GM20000 (cell line): ENCODE measurements around the gene CARD10.

ENCODE experiments used
- DNase-seq: peaks from one replicate; pipeline ENCODE4 v3.0.0; 2012; ENCODE audit warnings: low spot score
- TF ChIP-seq, protein P1 (sequence below): IDR thresholded peaks from 2 replicates; pipeline ENCODE4 v1.5.1; 2012; ENCODE audit warnings: mild to moderate bottlenecking, control low read depth; ENCODE audit errors: extremely low read depth, missing control alignments

The CARD10 gene, protein sequence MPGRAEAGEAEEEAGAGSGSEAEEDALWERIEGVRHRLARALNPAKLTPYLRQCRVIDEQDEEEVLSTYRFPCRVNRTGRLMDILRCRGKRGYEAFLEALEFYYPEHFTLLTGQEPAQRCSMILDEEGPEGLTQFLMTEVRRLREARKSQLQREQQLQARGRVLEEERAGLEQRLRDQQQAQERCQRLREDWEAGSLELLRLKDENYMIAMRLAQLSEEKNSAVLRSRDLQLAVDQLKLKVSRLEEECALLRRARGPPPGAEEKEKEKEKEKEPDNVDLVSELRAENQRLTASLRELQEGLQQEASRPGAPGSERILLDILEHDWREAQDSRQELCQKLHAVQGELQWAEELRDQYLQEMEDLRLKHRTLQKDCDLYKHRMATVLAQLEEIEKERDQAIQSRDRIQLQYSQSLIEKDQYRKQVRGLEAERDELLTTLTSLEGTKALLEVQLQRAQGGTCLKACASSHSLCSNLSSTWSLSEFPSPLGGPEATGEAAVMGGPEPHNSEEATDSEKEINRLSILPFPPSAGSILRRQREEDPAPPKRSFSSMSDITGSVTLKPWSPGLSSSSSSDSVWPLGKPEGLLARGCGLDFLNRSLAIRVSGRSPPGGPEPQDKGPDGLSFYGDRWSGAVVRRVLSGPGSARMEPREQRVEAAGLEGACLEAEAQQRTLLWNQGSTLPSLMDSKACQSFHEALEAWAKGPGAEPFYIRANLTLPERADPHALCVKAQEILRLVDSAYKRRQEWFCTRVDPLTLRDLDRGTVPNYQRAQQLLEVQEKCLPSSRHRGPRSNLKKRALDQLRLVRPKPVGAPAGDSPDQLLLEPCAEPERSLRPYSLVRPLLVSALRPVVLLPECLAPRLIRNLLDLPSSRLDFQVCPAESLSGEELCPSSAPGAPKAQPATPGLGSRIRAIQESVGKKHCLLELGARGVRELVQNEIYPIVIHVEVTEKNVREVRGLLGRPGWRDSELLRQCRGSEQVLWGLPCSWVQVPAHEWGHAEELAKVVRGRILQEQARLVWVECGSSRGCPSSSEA

DNA sequence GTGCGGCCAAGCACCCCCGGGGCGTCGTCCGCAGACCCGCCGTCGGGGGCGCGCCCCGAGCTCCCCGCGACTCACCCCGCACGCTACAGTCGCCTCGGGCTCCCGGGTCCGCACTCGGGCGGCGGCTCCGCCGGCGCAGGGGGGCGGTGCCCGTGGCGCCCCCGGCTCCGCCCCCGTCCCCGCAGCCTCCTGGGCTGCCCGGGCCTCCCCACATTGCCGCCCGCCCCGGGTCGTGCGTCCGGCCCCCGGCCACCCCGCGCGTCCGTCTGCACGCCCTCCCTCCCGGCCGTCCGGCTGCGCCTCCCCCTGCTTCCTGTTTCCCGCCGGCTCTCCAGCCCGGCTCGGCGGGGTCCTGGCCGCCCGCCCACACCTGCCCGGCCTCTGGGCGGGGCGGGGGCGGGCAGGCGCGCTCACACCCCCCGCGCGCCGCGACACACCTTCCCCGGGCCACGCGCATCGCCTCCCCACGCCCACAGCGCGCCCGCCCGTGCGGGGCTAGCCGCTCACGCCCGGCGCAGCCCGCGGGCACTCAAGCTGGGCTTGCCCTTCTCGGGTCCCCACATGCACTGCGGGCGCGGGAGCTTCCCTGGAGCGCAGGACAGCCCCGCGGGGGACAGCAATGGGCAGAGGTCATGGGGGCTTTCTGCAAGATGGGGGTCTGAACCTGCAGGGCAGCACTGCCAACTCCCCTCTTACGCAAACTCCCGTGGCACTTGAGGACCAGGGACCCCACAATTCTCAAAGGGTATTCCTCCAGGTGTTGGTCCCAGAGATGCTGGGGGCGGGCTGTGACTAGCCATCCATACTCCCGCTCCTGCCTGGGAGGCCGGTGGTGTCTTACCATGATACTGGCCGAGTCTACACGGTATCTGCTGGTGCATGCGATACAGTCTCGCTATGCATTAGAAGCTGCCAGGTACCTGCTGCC is at the start of gene CARD10:
Gene CARD10, minus strand, starts transcription at position 148 of the 928 bp plus-strand sequence. CDS start 215 bp downstream, outside the sequence.
- TF ChIP-seq, protein P1, sequence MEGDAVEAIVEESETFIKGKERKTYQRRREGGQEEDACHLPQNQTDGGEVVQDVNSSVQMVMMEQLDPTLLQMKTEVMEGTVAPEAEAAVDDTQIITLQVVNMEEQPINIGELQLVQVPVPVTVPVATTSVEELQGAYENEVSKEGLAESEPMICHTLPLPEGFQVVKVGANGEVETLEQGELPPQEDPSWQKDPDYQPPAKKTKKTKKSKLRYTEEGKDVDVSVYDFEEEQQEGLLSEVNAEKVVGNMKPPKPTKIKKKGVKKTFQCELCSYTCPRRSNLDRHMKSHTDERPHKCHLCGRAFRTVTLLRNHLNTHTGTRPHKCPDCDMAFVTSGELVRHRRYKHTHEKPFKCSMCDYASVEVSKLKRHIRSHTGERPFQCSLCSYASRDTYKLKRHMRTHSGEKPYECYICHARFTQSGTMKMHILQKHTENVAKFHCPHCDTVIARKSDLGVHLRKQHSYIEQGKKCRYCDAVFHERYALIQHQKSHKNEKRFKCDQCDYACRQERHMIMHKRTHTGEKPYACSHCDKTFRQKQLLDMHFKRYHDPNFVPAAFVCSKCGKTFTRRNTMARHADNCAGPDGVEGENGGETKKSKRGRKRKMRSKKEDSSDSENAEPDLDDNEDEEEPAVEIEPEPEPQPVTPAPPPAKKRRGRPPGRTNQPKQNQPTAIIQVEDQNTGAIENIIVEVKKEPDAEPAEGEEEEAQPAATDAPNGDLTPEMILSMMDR: no peak
- DNase-seq: peak; percentile 65

DNA sequence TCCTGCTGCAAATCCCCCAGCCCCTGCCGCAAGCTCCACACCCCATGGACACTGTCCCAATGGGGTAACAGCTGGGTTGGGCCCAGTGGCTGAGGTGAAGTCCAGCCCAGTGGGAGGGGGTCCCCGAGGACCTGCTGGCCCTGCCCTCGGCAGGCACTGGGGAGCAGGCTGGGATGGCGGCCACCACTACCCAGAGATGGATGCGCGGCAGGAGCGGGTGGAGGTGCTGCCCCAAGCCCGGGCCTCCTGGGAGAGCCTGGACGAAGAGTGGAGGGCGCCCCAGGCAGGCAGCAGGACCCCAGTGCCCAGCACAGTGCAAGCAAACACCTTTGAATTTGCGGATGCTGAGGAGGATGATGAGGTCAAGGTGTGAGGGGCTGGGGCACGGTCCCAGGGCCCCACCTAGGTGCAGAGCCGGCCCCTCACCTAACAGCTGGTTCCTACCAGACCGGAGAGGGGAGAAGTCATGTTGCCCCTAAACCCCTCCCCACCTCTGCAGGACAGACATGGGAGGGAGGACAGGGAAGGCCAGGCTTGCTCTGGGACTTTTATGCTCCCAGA is 49.3 kb upstream of the CARD10 start:
- TF ChIP-seq, protein P1: no peak

DNA sequence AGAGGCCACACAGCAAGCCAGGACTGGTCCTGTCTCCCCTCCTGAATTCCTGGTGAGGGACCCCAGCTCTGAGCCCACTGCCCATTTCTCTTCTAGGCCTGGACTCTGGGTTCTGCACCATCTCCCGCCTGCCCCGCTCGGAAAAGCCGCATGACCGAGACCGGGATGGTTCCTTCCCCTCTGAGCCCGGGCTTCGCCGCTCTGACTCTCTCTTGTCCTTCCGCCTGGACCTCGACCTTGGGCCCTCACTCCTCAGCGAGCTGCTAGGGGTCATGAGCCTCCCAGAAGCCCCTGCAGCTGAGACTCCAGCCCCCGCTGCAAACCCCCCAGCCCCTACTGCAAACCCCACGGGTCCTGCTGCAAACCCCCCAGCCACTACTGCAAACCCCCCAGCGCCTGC is 48.8 kb upstream of the CARD10 start:
- TF ChIP-seq, protein P1: no peak
- no peak for DNase-seq

More for the DNA sequence above, 49.3 kb upstream of the CARD10 start:
- DNase-seq: no peak

DNA sequence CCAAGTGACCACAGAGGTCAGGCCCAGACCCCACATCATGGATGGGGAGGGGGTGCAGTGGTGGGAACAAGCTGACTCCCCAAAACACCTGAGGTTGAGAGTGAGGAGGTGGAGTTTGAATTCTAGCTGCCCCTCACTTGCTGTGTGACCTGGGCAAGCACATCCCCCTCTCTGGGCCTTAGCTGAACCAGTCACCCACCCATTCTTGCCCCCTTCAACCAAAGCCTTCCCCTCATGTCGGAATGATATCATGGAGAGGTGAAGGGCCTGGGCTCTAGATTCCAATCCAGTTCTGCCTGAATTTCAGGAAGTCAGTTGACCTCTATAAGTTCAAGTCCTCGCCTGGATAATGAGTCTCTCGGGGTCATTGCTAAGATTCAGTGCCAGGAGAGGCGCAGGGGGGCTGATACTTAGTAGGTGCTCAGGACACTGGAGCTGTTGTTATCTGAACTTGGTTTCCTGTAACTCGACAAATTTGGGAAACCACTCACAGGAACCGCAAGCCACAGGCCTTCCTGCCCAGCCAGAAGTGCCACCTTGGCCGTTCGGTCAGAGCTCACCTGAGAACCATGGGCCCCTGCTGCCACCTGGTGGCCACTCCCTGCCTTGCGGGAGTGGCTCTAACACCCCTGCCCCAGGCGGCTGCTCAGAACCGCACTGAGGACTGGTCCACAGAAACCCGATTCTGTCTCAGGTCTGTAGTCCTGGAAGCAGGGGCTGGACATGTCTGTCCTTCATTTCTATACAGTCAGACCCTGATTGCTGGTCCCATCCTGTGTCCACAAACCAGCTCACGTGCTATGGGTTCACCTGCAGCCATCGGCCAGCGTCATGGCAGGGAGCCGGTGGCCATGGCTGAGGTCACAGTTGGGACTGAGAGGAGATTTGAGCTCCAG is 47.9 kb upstream of the CARD10 start:
- TF ChIP-seq, protein P1: peak; percentile 95

DNA sequence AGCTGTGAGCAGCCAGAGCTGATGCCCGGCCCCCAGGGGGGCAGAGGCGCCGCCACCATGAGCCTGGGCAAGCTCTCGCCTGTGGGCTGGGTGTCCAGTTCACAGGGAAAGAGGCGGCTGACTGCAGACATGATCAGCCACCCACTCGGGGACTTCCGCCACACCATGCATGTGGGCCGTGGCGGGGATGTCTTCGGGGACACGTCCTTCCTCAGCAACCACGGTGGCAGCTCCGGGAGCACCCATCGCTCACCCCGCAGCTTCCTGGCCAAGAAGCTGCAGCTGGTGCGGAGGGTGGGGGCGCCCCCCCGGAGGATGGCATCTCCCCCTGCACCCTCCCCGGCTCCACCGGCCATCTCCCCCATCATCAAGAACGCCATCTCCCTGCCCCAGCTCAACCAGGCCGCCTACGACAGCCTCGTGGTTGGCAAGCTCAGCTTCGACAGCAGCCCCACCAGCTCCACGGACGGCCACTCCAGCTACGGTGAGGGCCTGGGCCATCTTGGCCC is 47.2 kb upstream of the CARD10 start:
- peak; percentile 68 for DNase-seq
- TF ChIP-seq, protein P1: no peak

More for the DNA sequence above, 47.9 kb upstream of the CARD10 start:
- DNase-seq: peak; percentile 92
